Neutrophil (primary cell): ENCODE data around the gene IMPG2.

Experiments used
- H3K27ac ChIP-seq: fragments of 200-600 bp; sonication (generic); 2 replicates; pipeline ENCODE4 v1.5.1; 2016; ENCODE audit warnings: mild to moderate bottlenecking, moderate library complexity
- H3K27me3 ChIP-seq: fragments of 200-600 bp; sonication (generic); 2 replicates; pipeline ENCODE4 v1.6.0; 2016; ENCODE audit warnings: mild to moderate bottlenecking
- H3K36me3 ChIP-seq: fragments of 200-600 bp; sonication (generic); 2 replicates; pipeline ENCODE4 v1.5.1; 2017
- H3K4me1 ChIP-seq, 2 experiments: fragments of 200-600 bp in 1 of 2; sonication (generic) in 1 of 2; 1 replicate in 1 of 2; 2 replicates in 1 of 2; pipeline versions ENCODE4 v1.5.1 to v1.6.1; 2013 to 2016; ENCODE audit warnings: low read depth in 1 of 2, low read length in 1 of 2, mild to moderate bottlenecking in 1 of 2, moderate library complexity in 1 of 2; ENCODE audit not compliant: control insufficient read depth in 1 of 2, insufficient read depth in 1 of 2
- H3K4me3 ChIP-seq, 2 experiments: fragments of 200-600 bp in 1 of 2; sonication (generic) in 1 of 2; 1 replicate in 1 of 2; 2 replicates in 1 of 2; pipeline ENCODE4 v1.5.1; 2013 to 2016; ENCODE audit warnings: low read depth in 1 of 2, low read length in 1 of 2, mild to moderate bottlenecking in 1 of 2, moderate library complexity in 1 of 2
- H3K9me3 ChIP-seq: fragments of 200-600 bp; sonication (generic); 2 replicates; pipeline ENCODE4 v1.5.1; 2016
- TF ChIP-seq, protein P1 (sequence below): fragments of 200-600 bp; sonication (generic); IDR thresholded peaks from 2 replicates; pipeline ENCODE4 v1.5.1; 2016; ENCODE audit warnings: antibody characterized with exemption

IMPG2 gene

DNA sequence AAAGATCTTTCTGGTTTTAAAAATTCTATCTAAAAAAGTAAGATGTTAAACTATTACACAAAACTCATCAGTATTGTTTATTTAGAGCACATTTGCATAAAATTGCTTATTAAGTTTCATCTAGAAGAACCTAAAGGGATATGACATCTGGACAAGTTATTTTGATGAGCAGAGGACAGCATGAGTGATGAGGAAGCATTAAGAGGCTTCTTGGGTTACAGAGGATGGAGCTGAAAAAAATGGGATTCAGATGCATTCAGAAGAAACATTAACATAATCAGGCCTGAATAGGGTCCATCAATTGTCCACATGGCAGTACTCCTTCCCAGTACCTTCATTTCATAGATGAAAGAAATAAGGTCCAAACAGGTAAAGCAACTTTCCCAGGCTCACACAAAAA, 41.6 kb downstream of the IMPG2 start:
- Histone ChIP-seq H3K4me1 (no peaks in the 10 kb centered on the region), H3K27me3 (no peaks in the 10 kb centered on the region), H3K9me3 (no peaks in the 10 kb centered on the region), H3K4me3 (no peak overlapping the region), H3K36me3 (no peaks in the 10 kb centered on the region), H3K27ac (no peak overlapping the region)
- TF ChIP-seq, protein P1, sequence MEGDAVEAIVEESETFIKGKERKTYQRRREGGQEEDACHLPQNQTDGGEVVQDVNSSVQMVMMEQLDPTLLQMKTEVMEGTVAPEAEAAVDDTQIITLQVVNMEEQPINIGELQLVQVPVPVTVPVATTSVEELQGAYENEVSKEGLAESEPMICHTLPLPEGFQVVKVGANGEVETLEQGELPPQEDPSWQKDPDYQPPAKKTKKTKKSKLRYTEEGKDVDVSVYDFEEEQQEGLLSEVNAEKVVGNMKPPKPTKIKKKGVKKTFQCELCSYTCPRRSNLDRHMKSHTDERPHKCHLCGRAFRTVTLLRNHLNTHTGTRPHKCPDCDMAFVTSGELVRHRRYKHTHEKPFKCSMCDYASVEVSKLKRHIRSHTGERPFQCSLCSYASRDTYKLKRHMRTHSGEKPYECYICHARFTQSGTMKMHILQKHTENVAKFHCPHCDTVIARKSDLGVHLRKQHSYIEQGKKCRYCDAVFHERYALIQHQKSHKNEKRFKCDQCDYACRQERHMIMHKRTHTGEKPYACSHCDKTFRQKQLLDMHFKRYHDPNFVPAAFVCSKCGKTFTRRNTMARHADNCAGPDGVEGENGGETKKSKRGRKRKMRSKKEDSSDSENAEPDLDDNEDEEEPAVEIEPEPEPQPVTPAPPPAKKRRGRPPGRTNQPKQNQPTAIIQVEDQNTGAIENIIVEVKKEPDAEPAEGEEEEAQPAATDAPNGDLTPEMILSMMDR = no peak

DNA sequence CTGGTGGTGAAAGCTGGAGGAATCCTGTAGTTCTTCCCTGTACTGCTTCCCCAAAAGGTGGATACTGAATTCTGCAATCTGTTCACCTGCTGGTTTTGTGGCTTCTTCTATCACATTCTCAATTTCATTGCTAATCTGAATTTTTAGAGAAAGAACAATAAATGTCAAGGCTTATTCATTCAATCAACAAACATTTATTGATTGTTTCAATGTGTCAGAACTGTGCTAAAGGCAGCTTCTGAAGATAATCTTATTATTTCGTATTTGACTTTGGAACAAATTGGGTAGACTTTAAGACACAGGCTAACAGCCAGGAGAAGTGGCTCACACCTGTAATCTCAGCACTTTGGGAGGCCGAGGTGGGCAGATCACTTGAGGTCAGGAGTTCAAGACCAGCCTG, 46.8 kb downstream of the IMPG2 start:
- no peak overlapping the region for H3K4me3 ChIP-seq

DNA sequence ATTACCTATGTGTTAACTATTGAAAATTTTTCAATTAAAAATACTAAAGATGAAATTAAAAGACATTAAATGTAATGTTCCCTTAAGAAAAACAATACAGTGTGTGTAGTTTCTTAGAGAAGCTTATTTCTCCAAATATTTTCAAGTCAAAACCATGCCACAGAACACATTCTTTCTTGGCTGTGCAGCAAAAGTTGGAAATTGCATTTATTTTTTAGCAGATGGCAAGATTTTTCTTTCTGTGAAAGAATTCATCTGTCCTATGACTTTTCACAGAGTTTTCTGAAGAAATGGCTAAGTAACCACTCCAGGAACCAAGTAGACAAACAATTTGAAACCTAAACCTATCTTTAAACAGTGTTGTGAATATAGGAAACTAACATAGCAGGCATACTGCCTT, 47.2 kb downstream of the IMPG2 start:
- TF ChIP-seq, protein P1 = no peak
- H3K27me3 ChIP-seq = no peaks in the 10 kb centered on the region
- no peak overlapping the region for H3K27ac ChIP-seq
- no peak overlapping the region for H3K4me3 ChIP-seq
- H3K4me1 ChIP-seq = no peaks in the 10 kb centered on the region
- H3K9me3 ChIP-seq = no peaks in the 10 kb centered on the region
- no peaks in the 10 kb centered on the region for H3K36me3 ChIP-seq

More for the DNA sequence above, 46.8 kb downstream of the IMPG2 start:
- Histone ChIP-seq H3K27ac (no peak overlapping the region), H3K9me3 (no peaks in the 10 kb centered on the region), H3K36me3 (no peaks in the 10 kb centered on the region), H3K4me1 (no peaks in the 10 kb centered on the region), H3K27me3 (no peaks in the 10 kb centered on the region)
- TF ChIP-seq, protein P1 = no peak

DNA sequence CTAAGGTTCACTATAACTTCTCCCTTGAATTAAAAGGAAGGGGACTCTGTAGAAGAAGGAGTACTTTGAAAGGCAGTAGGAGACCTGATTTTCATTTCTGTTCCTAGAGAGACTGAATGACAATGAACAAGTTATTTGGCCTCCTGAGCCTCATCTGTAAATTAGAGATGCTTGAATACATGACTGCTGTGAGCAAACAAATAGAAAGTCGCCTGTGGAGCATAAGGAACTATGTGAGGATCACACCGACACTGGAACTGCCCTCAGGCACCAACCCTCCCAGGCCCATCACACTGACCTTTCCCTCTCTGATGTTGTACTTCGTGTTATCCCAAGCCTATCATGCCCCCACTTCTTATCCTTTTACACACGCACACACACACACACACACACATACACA, 48.6 kb downstream of the IMPG2 start:
- Histone ChIP-seq H3K4me3 (no peak overlapping the region), H3K9me3 (no peaks in the 10 kb centered on the region)
- TF ChIP-seq, protein P1 = no peak

DNA sequence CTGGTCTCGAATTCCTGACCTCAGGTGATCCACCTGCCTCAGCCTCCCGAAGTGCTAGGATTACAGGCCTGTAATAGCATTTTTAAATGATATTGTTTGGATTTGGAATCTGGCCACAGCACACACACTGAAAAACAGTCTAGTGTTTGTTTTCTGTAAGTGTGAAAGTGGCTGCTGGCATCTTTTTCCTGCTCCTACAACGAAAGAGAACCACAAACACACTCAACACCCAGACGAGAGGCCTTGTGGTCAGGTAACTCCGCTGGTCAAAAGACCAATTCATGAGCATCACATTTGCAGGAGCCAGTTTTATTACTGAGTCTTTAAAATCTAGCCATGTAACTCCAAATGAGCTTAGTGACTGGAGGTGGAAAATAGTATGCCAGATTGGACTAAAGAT, 50.2 kb downstream of the IMPG2 start:
- Histone ChIP-seq H3K4me1 (no peaks in the 10 kb centered on the region), H3K4me3 (no peak overlapping the region), H3K27ac (no peak overlapping the region), H3K27me3 (no peaks in the 10 kb centered on the region), H3K36me3 (no peaks in the 10 kb centered on the region), H3K9me3 (no peaks in the 10 kb centered on the region)
- TF ChIP-seq, protein P1 = no peak

More for the DNA sequence above, 48.6 kb downstream of the IMPG2 start:
- Histone ChIP-seq H3K27me3 (no peaks in the 10 kb centered on the region), H3K36me3 (no peaks in the 10 kb centered on the region), H3K4me1 (no peaks in the 10 kb centered on the region), H3K27ac (no peak overlapping the region)
